GM18499 (cell line): Measurements from ENCODE around the gene AGAP1.

ENCODE experiments used
- ATAC-seq: cut with Tn5 transposase; IDR thresholded peaks from one replicate; pipeline ENCODE4 v1.9.1; 2021; ENCODE audit warnings: moderate number of reproducible peaks; ENCODE audit not compliant: insufficient read depth, unreplicated experiment

Gene AGAP1

DNA sequence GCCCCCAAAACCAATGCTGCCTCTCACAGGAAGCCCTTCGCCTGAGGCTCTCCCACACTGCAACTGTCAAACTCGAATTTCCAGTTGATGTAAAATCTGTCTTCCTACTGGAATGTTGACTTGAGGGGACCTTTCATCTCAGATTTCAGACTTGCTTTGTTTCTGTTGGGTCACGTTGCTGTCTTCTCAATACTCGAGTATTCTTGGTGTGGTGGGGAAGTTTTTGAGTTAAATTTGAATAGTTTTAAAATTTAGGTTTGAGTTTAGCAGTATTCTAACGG is 50.8 kb downstream of the AGAP1 start:
- no peak for ATAC-seq

DNA sequence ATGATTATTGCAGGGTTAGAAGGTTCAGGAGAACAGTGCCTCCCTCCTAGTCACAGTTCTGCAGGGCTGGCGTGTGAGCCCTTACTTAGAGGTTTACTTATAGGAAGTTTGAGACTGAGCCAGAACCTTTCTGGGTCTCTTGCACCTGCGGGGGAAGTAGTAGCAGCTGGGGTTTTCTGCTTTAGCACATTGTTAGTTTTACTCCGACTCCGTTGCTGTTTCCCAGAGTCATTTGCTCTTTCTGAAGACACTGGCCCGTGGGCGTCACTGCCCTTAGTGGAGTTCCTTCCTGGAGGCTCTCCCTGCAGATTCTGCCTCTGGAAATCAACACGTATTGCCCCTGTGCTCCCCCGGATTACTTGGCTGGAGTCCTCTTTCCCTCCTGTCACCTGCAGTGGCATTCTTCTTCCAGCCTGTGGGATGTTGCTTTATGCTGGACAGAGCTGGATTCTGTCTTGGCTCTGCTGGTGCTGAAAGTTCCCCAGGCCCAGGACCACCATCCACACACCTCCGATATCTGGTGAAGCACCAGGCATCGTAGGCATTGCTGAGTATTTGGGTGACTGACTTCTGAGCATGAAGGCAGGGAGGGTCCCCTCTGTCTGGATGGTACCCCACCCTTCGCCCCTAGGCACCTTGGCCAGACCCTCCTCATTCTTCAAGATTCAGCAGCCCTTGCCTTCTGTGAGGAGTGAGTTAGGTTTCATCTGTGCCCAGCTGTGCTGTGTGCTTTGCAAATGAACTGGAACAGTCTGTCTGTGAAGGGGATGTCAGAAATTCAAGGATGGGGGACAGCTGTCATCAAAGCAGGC is 51.7 kb downstream of the AGAP1 start:
- no peak for ATAC-seq

DNA sequence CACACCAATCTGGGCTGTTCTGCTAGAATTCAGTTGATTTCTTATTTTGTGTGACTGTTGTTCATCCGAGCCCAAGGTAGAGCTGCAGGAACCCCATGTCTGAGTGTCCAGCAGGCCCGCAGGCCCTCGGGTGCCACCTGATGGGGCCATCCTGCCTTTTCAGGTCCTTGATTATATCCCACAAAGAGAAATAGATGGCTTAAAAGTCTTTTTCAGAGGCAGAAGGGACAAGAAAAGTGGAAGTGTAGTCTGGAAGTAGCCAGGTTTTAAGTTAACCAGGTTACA is 52.2 kb downstream of the AGAP1 start:
- no peak for ATAC-seq

DNA sequence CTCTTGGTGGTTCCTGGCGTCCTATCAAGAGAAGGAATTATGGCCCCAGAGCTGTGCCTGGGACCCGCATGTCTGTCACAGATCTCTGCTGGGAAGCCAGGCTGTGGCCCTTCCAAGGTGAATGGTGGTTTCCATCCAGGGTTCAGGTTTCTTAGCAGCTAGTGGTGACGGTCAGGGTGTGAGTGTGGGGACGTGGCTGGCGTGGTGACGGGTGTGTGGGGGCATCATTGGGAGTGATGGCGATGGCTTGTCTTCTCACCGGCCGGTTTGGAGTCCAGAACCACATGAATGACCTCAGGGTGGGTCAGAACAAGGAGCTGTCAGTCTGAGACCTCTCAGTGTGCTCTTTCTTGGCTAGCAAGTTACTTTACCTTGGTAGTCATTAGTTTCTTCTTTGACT is 52.6 kb downstream of the AGAP1 start:
- ATAC-seq = no peak

DNA sequence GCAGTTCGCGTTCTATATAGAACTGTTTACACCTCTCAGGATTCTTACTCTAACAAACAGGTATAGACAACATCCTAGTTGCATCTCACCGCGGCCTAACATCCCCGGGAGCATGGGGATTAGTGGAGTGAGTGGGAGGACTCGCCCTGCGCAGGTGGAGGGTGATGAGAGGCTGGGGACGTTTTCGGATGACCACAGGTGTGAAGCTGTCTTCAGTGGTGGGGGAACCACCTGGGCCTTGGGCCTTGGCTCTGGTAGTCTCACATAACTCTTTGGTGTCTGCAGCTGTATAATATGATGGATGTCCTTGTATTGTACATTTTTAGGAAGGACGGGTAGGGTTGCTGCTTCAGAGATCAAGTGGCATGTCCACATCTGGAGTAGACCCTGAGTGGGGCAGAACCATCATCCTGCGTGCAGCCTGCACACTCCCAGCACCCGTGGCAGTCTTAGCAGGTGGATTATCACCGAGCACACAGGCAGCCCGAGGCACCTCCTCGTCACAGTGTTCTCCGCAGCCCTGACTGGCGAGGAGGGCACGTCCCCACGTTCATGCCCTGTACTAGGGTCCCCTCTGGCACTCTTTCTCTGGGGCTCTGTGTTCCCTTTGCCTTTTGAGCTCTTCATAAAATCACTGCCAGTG is 56.0 kb downstream of the AGAP1 start:
- no peak for ATAC-seq

DNA sequence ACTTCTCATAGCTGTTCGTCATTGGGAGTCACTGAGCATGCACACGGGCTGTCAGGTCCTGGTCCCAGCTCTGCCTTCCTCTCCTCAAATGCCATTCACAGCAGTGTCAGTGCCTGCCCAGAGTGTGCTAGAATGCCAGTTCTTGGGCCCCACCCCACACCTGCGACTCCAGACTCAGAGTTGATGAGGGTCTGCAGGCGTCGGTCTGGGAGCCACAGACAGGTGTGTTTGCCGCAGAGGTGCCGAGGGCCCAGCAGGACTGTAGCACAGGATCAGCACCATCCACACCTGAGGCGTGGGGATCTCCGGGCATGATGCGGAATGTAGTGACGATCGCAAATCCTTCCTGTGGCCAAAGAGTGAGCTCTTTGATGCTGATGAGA is 56.5 kb downstream of the AGAP1 start:
- ATAC-seq = no peak

DNA sequence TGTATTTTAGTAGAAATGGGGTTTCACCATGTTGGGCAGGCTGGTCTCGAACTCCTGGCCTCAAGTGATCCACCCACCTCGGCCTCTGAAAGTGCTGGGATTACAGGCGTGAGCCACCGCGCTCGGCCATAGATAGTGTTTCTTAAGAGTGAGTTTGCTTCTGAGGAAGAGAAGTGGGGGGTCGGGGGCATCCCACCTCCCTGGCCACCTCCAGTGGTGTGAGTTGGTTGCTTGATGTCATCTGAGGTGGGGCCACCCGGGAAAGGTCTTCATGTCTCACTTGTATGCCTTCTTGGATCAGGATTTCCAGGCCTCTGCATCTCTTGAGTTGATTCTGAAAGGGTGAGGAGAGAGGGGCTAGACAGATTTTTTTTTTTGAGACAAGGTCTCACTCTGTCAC is 57.1 kb downstream of the AGAP1 start:
- no peak for ATAC-seq

DNA sequence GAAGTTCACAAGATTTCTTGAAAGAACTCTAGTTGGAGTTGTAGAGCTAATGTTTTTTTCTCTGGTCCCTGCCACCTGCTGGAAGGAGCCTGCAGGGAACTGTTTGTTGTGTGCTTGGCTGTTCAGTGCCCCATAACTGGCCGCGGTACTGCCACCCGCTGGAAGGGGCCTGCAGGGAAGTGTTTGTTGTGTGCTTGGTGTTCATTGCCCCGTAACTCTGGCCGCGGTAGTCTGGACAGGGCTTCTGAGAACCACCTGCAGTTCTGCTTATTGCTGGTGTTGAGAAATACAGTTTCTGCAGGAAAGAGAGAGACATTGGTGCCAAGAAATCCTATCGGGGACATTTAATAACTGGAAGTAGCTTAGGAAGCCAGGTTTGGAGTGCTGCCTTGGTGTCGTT is 58.1 kb downstream of the AGAP1 start:
- ATAC-seq = no peak

DNA sequence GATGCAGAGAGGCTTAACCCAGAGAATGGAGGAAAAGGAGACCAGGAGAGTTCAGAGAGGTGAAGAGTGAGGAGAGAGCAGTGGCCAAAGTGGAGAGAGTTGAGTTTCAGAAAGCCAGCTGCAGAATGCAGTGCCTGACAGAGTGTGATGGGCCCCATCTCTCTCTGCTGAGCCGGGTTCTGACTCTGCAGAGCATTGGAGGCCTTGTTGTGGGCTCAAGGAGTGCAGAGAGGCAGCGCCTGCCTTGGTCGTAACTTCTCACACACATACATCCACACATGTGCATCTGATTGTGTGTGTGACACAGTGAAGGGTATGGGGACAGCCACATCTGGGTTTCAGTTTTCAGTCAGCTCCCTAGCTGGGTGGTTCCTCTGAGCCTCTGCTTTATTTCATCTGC is 58.8 kb downstream of the AGAP1 start:
- no peak for ATAC-seq

DNA sequence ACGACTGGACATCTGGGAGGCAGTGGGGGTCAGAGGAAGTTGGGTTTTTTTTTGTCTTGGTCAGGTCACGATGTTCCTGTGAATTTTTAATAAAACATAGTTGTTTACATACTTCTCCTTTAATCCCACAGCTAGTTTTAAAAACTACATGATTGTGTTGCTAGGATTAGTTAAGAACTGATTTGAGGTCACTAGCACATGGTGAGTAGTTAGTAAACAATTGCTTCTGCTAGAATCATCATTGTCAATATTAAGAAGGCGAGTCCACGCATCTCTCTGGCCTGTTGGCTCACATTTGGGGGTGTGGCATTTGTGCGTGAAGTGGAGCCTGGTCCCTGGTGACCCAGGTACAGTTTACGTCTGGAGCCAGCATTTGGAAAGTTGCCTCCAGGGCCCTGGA is 59.4 kb downstream of the AGAP1 start:
- ATAC-seq = no peak

DNA sequence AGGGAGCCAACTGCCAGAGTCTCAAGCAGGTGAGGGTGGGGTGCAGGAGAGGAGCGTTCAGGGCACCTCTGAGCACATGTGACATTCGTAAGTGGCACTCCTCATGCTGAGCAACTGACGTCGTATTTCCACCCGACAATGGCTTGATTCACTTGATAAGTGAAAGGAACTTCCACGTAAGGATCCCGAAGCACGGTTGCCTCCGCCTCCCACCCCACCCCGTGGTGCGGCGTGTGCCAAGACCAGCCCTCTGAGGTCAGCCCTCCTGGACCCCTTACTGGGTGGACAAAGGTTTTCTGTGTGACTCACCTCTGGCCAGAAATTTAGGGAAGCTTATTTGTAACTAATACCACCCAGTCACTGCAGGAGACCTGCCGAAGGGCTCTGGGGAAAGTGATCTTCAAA is 59.9 kb downstream of the AGAP1 start:
- no peak for ATAC-seq

DNA sequence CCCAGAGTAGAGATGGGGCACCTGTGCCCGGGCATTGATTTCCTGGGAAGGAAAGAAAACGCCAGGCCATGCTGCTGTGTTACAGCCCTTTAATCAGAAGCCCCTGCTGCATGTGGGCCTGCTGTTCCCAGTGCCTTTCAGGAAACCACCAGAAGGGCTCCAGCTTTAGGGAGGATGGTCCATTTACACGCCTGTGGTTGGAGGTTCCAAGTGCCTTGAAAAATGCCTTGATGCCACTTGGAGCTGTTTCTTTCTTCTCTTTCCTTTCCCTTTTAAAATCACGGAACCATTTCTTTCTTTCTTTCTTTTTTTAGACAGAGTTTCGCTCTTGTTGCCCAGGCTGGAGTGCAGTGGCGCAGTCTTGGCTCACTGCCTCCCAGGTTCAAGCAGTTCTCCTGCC is 60.5 kb downstream of the AGAP1 start:
- no peak for ATAC-seq

DNA sequence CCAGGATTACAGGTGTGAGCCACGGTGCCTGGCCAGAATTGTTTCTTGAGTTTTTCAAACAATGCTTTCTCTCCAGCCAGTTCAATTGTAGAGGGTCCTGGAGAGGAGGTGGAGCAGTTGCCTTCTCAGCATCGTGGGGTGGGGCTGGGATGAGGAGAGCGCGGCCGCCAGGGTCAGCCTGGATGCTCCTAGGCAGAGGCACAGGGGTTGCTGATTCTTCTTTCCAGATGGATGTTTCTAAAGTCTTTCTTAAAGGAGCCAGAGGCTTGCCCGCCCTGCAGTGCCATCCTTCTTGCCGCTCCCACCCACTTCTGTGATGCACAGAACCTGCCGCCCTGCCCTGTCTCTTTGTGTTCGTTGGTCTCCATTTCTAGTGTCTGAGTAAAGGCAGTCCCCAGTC is 61.1 kb downstream of the AGAP1 start:
- ATAC-seq = no peak

DNA sequence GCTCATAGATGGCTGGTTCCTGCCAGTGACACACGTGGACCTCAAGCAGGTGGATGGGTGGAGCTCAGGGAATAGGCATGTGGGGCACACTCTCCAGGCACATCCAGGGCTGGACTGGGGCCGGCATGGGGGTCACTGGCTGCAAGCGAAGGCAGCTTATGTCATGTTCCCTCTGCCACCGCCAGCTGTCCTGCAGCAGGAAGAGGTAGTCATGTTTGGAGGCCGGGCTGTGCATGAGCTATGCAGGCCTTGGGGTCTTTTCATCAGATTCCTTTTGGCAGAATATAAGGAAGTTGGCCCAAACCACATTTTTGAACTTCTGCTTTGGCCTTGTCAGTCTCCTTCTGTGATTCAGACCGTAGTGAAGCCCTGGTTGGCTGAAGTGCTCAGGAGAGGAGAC is 61.5 kb downstream of the AGAP1 start:
- ATAC-seq = no peak

DNA sequence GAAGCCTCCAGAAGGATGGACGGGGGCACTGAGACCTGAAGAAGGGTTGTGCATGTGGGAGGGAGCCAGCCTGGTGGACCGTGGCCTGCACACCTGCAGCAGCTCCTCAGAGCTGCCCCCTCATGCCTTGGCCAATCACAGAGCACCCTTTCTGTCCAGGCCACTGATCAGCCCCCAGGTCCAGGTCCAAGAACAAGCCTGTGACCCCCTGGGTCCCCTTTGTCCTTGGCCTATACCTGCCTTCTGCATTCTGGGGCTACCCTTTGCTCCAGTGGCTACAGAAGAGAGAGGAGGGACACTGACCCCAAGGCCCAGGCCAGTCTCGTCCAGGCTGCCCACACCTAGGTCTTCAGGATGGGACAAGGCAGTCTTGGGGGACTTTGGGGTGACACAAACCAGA is 62.2 kb downstream of the AGAP1 start:
- no peak for ATAC-seq

DNA sequence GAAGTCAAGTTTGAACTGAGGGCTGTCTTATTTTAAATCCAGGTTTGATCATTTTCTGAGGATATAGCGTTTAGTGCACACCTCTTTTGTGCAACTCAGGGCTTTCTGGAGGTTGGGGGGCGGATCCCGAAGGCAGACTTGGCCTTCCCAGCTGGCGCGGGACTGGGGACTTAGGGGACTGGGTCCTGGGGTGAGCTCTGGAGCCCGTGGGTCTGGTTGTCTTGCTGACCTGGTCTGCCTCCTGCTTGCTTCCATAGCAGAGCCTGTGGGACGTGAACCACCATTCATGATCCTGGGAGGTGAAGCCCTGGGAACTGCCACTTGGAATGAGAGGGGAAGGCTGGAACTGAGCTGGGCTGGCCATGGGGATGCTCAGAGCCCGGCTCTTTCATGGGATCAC is 63.1 kb downstream of the AGAP1 start:
- no peak for ATAC-seq

DNA sequence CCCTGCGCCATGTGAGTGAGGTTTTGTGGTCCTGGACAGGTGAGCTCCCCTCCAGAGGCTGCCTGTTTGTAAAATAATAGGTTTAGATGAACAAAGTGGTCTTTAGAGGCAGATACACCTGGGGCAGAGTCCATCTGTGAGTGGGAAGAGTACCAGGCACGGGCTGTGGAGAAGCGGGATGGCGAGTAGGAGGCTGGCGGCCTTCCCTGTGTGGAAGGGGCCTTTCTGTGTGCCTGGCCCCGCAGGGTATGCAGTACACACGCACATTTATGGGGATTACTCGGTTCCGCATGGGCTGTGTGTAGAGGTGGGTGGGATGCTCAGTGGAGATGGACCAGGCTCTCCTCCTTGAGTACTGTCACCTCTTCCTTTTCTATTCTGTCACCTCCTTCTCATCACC is 64.1 kb downstream of the AGAP1 start:
- ATAC-seq = no peak

DNA sequence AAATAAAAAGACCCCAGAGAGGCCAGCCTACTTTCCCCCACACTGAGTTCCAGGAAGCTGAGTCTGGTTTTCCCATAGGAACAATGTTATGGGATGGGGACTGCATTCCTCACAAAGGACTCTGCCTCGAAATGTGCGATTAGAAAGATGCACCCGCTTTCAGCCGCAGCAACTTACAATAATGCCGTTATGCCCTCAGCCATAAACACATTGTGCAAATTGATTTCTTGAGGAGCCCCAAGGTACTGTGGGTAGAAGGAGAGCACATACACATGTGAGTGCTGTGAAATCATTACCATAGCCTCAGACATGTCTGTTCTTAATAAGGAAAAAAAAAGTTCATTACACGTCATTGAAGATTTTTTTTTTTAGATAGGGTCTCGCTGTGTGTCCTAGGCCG is 64.7 kb downstream of the AGAP1 start:
- ATAC-seq = no peak

DNA sequence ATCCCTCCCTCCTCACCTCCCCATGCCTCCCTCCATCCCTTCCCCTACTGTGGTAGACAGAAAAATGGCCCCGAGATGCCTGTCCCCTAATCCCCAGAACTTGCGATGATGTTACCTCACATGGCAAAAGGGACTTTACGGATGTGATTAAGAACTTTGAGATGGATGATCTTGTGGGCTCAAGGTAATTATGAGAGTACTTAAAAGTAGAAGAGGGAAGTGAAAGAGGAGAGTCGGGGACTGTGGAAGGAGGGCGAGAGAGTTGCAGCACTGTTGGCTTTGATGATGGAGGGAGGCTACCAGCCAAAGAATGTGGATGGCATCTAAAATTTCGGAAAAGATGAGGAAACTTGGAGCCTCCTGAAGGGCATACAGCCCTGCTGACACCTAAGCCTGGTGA is 66.5 kb downstream of the AGAP1 start:
- ATAC-seq = no peak

DNA sequence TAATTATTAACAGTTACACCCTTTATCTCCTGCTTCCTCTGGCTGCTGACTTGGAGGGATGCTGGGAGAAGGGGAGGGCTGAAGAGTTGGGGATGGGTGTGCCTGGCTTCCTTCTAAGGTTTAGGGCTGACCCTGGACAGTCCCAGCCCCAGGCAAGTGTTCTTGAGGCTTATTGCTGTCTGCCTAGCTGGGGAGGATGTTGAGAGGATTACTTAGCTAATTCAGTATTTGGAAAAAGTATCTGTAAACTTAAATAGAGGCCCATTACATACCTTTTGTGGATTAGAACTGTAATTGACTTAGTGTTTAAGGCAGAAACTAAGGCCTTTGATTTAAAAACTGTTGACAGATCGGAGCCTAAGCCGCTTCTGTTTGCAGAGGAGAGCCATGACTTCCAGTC is 67.6 kb downstream of the AGAP1 start:
- no peak for ATAC-seq

DNA sequence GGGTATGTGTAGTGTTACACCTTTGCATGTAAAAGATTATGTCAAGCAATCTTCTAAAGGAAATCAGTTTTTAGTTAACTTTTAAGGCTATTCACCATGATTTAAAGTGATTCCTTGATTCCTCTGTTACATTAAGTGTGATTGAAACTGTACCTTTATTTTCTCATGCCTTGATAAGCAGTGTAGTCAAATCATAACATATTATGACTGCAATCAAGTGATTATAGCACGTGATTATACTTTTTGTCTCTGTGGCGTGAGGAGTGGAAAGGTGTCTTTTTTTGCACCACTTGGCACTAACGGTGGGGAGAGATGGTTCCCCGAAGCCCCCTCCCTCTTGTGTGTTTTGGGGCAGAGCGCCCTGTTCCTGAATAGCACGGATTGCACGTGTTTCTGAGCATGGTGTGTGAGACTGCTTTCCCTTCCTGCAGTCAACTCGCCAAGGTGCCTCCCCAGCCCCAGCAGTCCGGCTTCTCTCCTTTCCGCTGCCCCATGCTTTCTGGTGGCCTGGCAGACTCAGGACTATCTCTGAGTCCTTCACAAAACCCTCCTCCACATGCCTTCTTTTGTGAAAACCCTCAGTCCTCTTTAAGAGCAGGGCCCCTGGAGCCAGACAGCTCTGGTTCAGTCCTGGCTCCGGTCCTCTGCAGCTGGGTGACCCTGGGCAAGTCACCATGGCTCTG is 68.4 kb downstream of the AGAP1 start:
- no peak for ATAC-seq
